Measurements from ENCODE around the gene SMYD4. TPM values are rescaled to one million over a fixed set of nuclear protein-coding genes. Genes with fewer than 3 reads are reported as not detected.
"Not testable (repeated sequence)": the region's sequence is repeated elsewhere in the genome, so short reads cannot be mapped to it uniquely, and the experiment has no call there.

Gene SMYD4
- total RNA-seq, 1 donor from 2014 or later = 17.8 TPM

DNA sequence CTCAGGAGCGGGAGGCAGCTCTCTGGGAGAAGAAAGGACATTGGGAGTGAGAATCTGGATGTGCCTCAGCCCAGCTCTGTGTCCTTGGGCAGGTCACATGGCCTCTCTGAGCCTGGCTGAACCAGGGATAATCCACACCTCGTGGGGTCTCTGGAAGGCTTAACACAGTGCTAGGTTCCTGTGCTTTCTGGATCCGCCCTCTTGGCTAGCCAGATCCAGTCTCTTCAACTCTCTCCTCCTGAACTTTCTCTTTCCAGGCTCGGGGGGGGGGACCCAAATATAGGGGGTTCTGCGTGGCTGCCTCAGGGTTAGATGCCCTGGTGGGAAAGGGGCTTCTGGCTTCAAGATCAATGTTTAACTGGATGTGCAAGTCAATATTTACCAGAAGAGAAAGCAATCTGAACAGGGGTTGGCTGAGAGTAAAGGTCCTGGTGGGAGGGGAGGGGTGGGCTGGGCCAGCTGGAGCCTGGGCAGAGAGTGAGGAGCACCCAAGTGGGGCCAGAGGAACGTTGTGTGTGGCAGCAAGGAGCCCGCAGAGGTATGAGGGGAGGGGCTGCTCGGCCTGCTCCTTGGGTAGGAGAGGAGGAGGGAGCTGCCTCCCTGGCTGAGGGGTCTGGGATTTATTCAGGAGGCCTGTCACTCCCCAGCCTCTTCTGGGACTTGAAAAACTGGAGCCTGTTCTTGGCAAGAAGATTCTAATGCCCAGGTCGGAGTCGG lies 87.2 kb downstream of the SMYD4 start, which contains the start of gene SERPINF2:
TSS of gene SERPINF2 (plus strand) at position 501 of the 717 bp plus-strand sequence. CDS start 2,125 bp downstream, outside the sequence.
- no peak within 1 kb of the TSS for H3K27ac ChIP-seq

DNA sequence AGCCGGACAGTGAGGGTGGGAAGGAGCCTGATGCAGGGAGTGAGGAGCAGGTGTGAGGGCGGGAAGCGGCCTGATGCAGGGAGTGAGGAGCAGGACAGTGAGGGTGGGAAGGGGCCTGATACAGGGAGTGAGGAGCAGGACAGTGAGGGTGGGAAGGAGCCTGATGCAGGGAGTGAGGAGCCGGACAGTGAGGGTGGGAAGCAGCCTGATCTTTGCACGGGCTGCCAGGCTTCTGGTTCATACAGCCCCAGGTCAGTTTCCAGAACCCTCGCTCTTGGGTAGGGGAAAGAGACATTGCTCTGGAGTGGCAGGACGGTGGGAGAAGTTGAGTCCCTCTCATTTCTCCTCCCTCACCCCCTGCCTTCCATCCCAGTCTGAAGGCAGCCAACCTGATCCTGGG lies 87.8 kb downstream of the SMYD4 start:
- intact Hi-C loops (cut with DNase I); H3K4me3 ChIP-seq; H3K27ac ChIP-seq; H3K9me3 ChIP-seq; H3K27me3 ChIP-seq; ATAC-seq; DNase-seq: not testable (repeated sequence)
- H3K36me3 ChIP-seq = peaks cover 12% of the 10 kb centered on the region
- peaks cover 21% of the 10 kb centered on the region for H3K4me1 ChIP-seq

More for the DNA sequence above, 87.2 kb downstream of the SMYD4 start, which contains the start of gene SERPINF2:
- Histone ChIP-seq H3K4me1 (peaks cover 21% of the 10 kb centered on the region), H3K27me3 (no peaks in the 10 kb centered on the region), H3K36me3 (peaks cover 7% of the 10 kb centered on the region), H3K9me3 (no peaks in the 10 kb centered on the region), H3K4me3 (no peak within 1 kb of the TSS)
- DNase-seq (peak; percentile 71), ATAC-seq (peak; percentile 33)
- TF ChIP-seq, protein P1, sequence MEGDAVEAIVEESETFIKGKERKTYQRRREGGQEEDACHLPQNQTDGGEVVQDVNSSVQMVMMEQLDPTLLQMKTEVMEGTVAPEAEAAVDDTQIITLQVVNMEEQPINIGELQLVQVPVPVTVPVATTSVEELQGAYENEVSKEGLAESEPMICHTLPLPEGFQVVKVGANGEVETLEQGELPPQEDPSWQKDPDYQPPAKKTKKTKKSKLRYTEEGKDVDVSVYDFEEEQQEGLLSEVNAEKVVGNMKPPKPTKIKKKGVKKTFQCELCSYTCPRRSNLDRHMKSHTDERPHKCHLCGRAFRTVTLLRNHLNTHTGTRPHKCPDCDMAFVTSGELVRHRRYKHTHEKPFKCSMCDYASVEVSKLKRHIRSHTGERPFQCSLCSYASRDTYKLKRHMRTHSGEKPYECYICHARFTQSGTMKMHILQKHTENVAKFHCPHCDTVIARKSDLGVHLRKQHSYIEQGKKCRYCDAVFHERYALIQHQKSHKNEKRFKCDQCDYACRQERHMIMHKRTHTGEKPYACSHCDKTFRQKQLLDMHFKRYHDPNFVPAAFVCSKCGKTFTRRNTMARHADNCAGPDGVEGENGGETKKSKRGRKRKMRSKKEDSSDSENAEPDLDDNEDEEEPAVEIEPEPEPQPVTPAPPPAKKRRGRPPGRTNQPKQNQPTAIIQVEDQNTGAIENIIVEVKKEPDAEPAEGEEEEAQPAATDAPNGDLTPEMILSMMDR (IDR thresholded peaks at IDR 0.05) = no peak
- intact Hi-C loops (cut with DNase I) = no loop called here

DNA sequence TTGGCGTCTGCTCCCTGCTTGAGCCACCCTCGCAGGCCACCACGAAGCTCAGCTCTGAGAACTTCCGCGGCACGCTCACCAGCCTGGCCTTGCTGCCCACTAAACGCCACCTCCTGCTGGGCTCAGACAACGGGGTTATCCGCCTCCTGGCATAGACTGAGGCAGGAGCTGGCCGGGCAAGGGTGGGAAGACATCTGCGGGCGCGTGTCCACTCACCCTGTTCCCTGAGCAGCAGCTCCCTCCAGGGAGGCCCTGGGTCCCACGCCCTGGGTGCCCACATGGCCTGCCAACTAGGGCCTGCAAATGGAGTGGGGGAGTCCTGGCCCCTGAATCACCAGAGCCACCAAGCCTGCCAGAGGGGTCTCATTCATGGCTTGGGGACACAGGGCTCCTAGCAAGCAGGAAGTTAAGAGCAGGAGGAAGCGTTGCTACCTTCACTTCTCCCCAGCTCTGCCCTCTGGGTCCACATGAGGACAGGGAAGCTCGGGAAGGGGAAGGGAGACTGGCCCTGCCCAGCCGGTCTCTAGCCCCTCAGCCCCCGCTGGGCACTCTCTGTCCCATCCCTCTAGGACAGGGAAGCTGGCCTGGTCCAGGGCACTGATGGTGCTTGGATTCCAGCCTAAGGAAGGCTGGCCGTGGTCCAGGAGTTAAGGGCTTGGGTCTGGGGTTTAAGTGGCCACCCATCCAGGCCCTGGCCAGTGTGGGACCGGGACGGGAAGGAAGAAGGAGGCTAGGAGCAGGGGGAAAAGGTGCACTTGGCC lies 92.0 kb downstream of the SMYD4 start:
- TF ChIP-seq, protein P1 (IDR thresholded peaks at IDR 0.05) = no peak
- no peak overlapping the region for H3K4me3 ChIP-seq
- no peaks in the 10 kb centered on the region for H3K27me3 ChIP-seq
- peaks cover 49% of the 10 kb centered on the region for H3K36me3 ChIP-seq
- DNase-seq = peak; percentile 70
- ATAC-seq = peak; percentile 60
- intact Hi-C loops (cut with DNase I) = no loop called here
- no peak overlapping the region for H3K27ac ChIP-seq
- peaks cover 19% of the 10 kb centered on the region for H3K4me1 ChIP-seq
- no peaks in the 10 kb centered on the region for H3K9me3 ChIP-seq

- Histone ChIP-seq H3K9me3 (no peaks in the 10 kb centered on the region), H3K27ac (peak overlapping the region; percentile 14), H3K4me3 (no peak overlapping the region), H3K36me3 (peaks cover 57% of the 10 kb centered on the region), H3K27me3 (no peaks in the 10 kb centered on the region), H3K4me1 (peaks cover 19% of the 10 kb centered on the region)
- ATAC-seq (peak; percentile 73), DNase-seq (peak; percentile 88)
- TF ChIP-seq, protein P1 (IDR thresholded peaks at IDR 0.05) = no peak
- intact Hi-C loops (cut with DNase I) = no loop called here
Measured at GRCh38 chr17:1736348-1737281, 93.1 kb downstream of the SMYD4 start.

- H3K4me3 ChIP-seq = no peak overlapping the region
- TF ChIP-seq, protein P1 (IDR thresholded peaks at IDR 0.05) = no peak
- peaks cover 23% of the 10 kb centered on the region for H3K4me1 ChIP-seq
- no peak for ATAC-seq
- H3K36me3 ChIP-seq = peaks cover 62% of the 10 kb centered on the region
- H3K9me3 ChIP-seq = no peaks in the 10 kb centered on the region
- intact Hi-C loops (cut with DNase I) = no loop called here
- H3K27me3 ChIP-seq = no peaks in the 10 kb centered on the region
- DNase-seq = no peak
- H3K27ac ChIP-seq = peak overlapping the region; percentile 14
Measured at GRCh38 chr17:1735834-1736347, 93.8 kb downstream of the SMYD4 start.

Measured in upper lobe of right lung (tissue), 1 donor.